Activated B cell treated with CpG ODN at 0.5 μM for 24 hours (primary cell): ENCODE measurements around the gene TRERF1. TPM values are rescaled to one million over a fixed set of nuclear protein-coding genes. Genes with fewer than 3 reads are reported as not detected.
A peak's percentile ranks its signal among the peaks of the same experiment; 100 is the strongest.
"Not testable (repeated sequence)": the region's sequence is repeated elsewhere in the genome, so short reads cannot be mapped to it uniquely, and the experiment has no call there.

Source experiments
- ATAC-seq: fragments of 200-7000 bp; cut with Tn5 transposase; one replicate; pipeline ENCODE4 v1.10.0; 2021; ENCODE audit warnings: low read depth, mild to moderate bottlenecking, moderate library complexity
- CTCF ChIA-PET: fragments of 350-600 bp; sonication (Branson Sonifier 250); formaldehyde crosslinking; loops from one replicate; lab custom pipeline; 2021; ENCODE audit warnings: antibody characterized with exemption; lab: Charles Lee
- POLR2A ChIA-PET: fragments of 350-600 bp; sonication (Branson Sonifier 250); formaldehyde crosslinking; loops from one replicate; lab custom pipeline; 2021; ENCODE audit warnings: antibody characterized with exemption; lab: Charles Lee
- DNase-seq: peaks from one replicate; pipeline ENCODE4 v3.0.0; 2022
- H3K27ac Mint-ChIP-seq: one replicate; pipeline ENCODE4 v1.8.0; 2020; ENCODE audit warnings: mixed read lengths
- H3K27me3 Mint-ChIP-seq: one replicate; pipeline ENCODE4 v1.8.0; 2021; ENCODE audit warnings: mixed read lengths
- H3K36me3 Mint-ChIP-seq: one replicate; pipeline ENCODE4 v1.8.0; 2021; ENCODE audit warnings: low read depth, mixed read lengths
- H3K4me1 Mint-ChIP-seq: one replicate; pipeline ENCODE4 v1.8.0; 2021; ENCODE audit warnings: mixed read lengths
- H3K4me3 Mint-ChIP-seq: one replicate; pipeline ENCODE4 v1.8.0; 2020; ENCODE audit warnings: mild to moderate bottlenecking, mixed read lengths
- H3K9me3 Mint-ChIP-seq: one replicate; pipeline ENCODE4 v1.8.0; 2020; ENCODE audit warnings: mixed read lengths
- intact Hi-C: fragments of 100-400 bp; cut with micrococcal nuclease; formaldehyde crosslinking; loops from one replicate; pipeline ENCODE4 v1.15.1; 2024
- total RNA-seq: library from RNA; stranded (reverse); gene quantifications from 2 replicates; pipeline ENCODE4 v1.2.3, GENCODE V29; 2022
- TF ChIP-seq, protein P1 (sequence below): fragments of 200-600 bp; IDR thresholded peaks from one replicate; pipeline ENCODE4 v1.8.0; 2022; ENCODE audit warnings: antibody characterized with exemption, mild to moderate bottlenecking

Gene TRERF1
- total RNA-seq, 1 donor from 2014 or later: 4.1 TPM

DNA sequence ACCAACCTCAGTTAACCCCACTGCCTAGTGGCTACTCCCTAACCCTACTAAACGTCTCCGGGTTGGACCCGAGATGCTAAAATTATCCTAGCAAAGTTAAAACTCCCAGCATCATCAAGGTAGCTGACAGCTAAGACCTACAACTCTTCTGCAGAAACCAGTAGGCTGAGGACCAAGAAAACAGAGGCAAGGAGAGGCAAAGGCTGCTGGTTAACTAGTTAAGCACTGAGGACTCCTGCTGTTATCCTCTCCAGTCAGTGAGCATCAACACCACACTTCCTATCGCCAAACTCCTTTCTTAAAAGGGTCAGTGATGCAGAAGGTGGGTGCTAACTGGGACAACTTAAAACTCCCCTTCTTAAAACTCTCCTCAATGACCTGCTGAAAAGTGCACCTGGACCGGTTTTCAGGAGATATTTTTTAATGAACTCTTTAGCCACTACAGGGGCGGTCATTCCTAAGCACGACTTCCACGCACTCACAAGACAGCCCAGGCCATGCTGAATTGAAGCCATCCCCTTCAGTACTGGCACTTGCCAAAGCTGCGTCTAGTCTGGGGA is 1.7 kb downstream of the TRERF1 start:
- intact Hi-C loops: loop anchor here (5.0 kb wide), 2 partner anchors 72 to 138 kb away; no protein-coding TSS in a partner anchor
- ATAC-seq: no peak
- ChIA-PET CTCF (interaction anchor here (1.6 kb wide), 1 partner anchor 98 kb away, joined by 4 read pairs; no protein-coding TSS in a partner anchor), POLR2A (no interaction called here)
- no peak for DNase-seq
- Mint-ChIP-seq H3K36me3 (peaks cover 4% of the 10 kb centered on the region), H3K27ac (no peak overlapping the region), H3K9me3 (no peaks in the 10 kb centered on the region), H3K4me3 (peak overlapping the region; percentile 94), H3K27me3 (peaks cover 5% of the 10 kb centered on the region), H3K4me1 (peaks cover 35% of the 10 kb centered on the region)
- TF ChIP-seq, protein P1, sequence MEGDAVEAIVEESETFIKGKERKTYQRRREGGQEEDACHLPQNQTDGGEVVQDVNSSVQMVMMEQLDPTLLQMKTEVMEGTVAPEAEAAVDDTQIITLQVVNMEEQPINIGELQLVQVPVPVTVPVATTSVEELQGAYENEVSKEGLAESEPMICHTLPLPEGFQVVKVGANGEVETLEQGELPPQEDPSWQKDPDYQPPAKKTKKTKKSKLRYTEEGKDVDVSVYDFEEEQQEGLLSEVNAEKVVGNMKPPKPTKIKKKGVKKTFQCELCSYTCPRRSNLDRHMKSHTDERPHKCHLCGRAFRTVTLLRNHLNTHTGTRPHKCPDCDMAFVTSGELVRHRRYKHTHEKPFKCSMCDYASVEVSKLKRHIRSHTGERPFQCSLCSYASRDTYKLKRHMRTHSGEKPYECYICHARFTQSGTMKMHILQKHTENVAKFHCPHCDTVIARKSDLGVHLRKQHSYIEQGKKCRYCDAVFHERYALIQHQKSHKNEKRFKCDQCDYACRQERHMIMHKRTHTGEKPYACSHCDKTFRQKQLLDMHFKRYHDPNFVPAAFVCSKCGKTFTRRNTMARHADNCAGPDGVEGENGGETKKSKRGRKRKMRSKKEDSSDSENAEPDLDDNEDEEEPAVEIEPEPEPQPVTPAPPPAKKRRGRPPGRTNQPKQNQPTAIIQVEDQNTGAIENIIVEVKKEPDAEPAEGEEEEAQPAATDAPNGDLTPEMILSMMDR: no peak

DNA sequence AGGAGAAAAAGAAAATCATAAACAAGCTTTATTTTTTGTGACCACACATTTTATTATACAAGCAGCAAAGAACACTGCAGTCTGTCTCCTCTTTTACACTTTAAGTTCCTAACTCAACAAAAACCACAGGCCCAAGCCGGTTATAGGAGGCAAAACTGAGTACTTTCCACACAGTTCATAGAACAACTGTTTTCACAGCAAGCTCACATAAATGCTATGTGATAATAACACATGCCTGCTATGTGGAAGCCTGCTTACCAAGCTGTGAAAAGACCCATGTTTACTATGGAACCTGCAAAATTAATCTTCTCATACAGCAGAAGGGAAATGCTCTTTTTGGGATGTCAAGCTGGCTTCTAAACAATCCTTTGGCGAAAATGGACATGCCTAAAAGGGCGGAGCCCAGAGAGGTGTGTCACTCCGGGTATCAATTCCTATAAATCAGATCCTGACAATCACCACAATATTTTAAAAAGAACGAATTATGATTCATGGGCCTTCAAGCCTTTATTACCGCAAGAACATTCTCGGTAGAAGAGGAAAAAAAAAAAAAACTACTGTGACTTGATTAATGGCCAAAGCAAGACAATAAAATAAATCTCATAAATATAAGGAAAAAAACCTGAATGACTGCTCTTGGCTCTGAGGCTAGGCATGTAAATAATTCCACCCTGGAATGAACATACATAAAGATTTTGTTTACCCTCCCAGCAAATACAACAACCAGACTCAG is 2.6 kb downstream of the TRERF1 start:
- TF ChIP-seq, protein P1: no peak
- H3K4me3 Mint-ChIP-seq: no peak overlapping the region
- ChIA-PET POLR2A (no interaction called here), CTCF (interaction anchor here (1.4 to 1.6 kb wide), 2 partner anchors 82 to 98 kb away, joined by 4 read pairs; no protein-coding TSS in a partner anchor)
- ATAC-seq (no peak), DNase-seq (no peak)
- no peak overlapping the region for H3K27ac Mint-ChIP-seq
- H3K4me1 Mint-ChIP-seq: peaks cover 31% of the 10 kb centered on the region
- no peaks in the 10 kb centered on the region for H3K9me3 Mint-ChIP-seq
- H3K27me3 Mint-ChIP-seq: peaks cover 5% of the 10 kb centered on the region
- peaks cover 4% of the 10 kb centered on the region for H3K36me3 Mint-ChIP-seq
- intact Hi-C loops: no loop called here

DNA sequence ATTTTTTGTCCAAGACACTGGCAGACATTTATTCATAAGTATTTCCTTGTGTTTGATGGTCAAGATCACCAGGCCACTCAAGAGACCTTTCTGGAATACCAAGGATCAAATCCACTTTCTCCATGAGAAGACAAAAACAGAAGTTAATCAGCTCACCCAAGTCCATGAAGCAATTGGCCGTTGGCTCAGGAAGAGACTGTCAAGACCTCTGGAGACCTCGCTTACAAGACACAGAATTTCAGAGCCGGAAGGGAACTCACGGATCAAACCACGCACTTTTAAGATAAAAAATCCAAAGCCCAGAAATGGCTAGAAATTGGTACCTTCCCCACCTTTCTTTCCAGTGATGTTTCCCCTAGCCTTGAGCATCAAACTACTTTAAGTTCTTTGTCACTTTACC is 3.3 kb downstream of the TRERF1 start:
- H3K27ac Mint-ChIP-seq: no peak overlapping the region
- ChIA-PET POLR2A (no interaction called here), CTCF (interaction anchor here (1.4 kb wide), 1 partner anchor 83 kb away, joined by 4 read pairs; no protein-coding TSS in a partner anchor)
- intact Hi-C loops: no loop called here
- H3K4me1 Mint-ChIP-seq: peaks cover 28% of the 10 kb centered on the region
- no peak overlapping the region for H3K4me3 Mint-ChIP-seq
- H3K9me3 Mint-ChIP-seq: no peaks in the 10 kb centered on the region
- ATAC-seq (no peak), DNase-seq (no peak)
- TF ChIP-seq, protein P1: no peak
- H3K27me3 Mint-ChIP-seq: peaks cover 5% of the 10 kb centered on the region
- peaks cover 4% of the 10 kb centered on the region for H3K36me3 Mint-ChIP-seq

DNA sequence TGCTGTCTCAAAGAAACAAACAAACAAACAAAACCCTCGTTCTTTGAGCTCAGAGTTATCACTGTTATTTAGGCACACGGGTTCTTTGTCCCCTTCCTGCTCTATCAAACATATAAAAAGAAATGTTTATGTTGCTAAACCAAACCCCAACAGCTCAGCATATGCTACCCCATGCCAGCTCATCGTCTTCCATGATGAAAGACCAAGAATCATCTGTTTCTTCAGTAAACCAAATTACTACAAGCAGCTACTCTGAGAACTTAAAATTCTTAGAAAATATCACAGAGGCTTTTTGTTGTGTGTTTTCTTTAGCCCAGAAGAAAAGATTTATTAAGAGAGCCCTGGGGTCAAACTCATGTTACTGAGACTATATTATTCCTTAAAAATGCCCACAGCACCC is 4.7 kb downstream of the TRERF1 start:
- intact Hi-C loops: no loop called here
- Mint-ChIP-seq H3K9me3 (no peaks in the 10 kb centered on the region), H3K36me3 (no peaks in the 10 kb centered on the region), H3K4me1 (peaks cover 25% of the 10 kb centered on the region), H3K27ac (no peak overlapping the region), H3K4me3 (no peak overlapping the region), H3K27me3 (peaks cover 5% of the 10 kb centered on the region)
- ChIA-PET POLR2A (interaction anchor here (0.6 kb wide), 1 partner anchor 56 kb away, joined by 4 read pairs; no protein-coding TSS in a partner anchor), CTCF (no interaction called here)
- DNase-seq: no peak
- no peak for ATAC-seq
- TF ChIP-seq, protein P1: no peak

DNA sequence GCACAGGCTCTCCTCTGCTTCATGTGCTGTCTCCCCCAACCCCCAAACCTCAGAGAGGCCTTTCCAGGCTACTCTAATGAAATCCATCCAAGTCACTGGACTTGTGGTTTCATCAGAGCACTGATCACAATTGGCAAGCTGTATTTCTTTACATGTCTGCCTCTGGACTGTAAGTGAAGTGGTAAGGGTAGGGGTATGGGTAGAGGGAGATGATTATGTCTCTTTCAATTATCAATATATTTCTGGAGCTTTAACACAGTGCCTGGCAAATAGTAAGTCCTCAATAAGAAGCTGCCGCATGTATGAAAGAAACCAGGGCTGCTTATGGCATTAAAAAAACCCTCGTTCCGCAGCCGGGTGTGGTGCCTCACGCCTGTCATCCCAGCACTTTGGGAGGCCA is 5.4 kb downstream of the TRERF1 start:
- DNase-seq (no peak), ATAC-seq (no peak)
- H3K27me3 Mint-ChIP-seq: peaks cover 5% of the 10 kb centered on the region
- CTCF ChIA-PET: no interaction called here
- POLR2A ChIA-PET: interaction anchor here (0.6 kb wide), 1 partner anchor 57 kb away, joined by 4 read pairs; no protein-coding TSS in a partner anchor
- no peak overlapping the region for H3K27ac Mint-ChIP-seq
- no peaks in the 10 kb centered on the region for H3K9me3 Mint-ChIP-seq
- H3K4me1 Mint-ChIP-seq: peaks cover 19% of the 10 kb centered on the region
- no peak overlapping the region for H3K4me3 Mint-ChIP-seq
- no peaks in the 10 kb centered on the region for H3K36me3 Mint-ChIP-seq
- TF ChIP-seq, protein P1: no peak
- intact Hi-C loops: no loop called here

DNA sequence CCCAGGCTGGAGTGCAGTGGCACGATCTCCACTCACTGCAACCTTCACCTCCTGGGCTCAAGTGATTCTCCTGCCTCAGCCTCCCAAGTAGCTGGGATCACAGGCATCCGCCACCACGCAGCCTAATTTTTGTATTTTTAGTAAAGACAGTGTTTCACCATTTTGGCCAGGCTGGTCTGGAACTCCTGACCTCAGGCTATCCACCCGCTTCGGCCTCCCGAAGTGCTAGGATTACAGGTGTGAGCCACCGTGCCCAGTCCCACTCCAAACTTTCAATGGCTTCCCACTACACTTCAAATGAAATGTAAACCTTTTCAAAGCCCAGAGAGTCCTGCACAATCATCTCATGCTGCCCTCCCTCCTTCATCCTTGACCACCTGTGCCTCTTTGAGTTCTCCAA is 5.8 kb downstream of the TRERF1 start:
- not testable (repeated sequence) for H3K4me3 Mint-ChIP-seq

More for the DNA sequence above, 5.8 kb downstream of the TRERF1 start:
- H3K36me3 Mint-ChIP-seq, CTCF ChIA-PET, H3K9me3 Mint-ChIP-seq, intact Hi-C loops, POLR2A ChIA-PET, ATAC-seq, H3K27me3 Mint-ChIP-seq, H3K27ac Mint-ChIP-seq, DNase-seq: not testable (repeated sequence)
- peaks cover 18% of the 10 kb centered on the region for H3K4me1 Mint-ChIP-seq
